Spinal cord (tissue), 10 donors: ENCODE results near the gene C6orf132. TPM values are rescaled to one million over a fixed set of nuclear protein-coding genes. Genes with fewer than 3 reads are reported as not detected.

Experiments
- DNase-seq, 6 donors: peaks; one replicate each; pipeline versions ENCODE4 v3.0.0 to v3.0.0-alpha.2; 2013 to 2015; ENCODE audit warnings: low spot score in 6 of 6, low read depth in 4 of 6
- H3K27ac ChIP-seq: one replicate; pipeline ENCODE4 v1.5.1; 2013; ENCODE audit warnings: low read depth, low read length, control low read depth
- H3K27me3 ChIP-seq: one replicate; pipeline ENCODE4 v1.6.1; 2013; ENCODE audit warnings: low read length; ENCODE audit not compliant: control insufficient read depth, insufficient read depth
- H3K36me3 ChIP-seq: one replicate; pipeline ENCODE4 v1.6.1; 2013; ENCODE audit warnings: low read length; ENCODE audit not compliant: control insufficient read depth, insufficient read depth
- H3K4me1 ChIP-seq: one replicate; pipeline ENCODE4 v1.6.1; 2013; ENCODE audit warnings: low read length; ENCODE audit not compliant: control insufficient read depth, insufficient read depth
- H3K4me3 ChIP-seq: one replicate; pipeline ENCODE4 v1.5.1; 2013; ENCODE audit warnings: low read depth, low read length, control low read depth
- H3K9me3 ChIP-seq: one replicate; pipeline ENCODE4 v1.6.1; 2013; ENCODE audit warnings: low read length; ENCODE audit not compliant: control insufficient read depth, insufficient read depth
- WGBS: methylation state at CpG from one replicate; pipeline ENCODE4 v1.1.5; 2013; ENCODE audit warnings: missing lambda C conversion rate; ENCODE audit not compliant: insufficient coverage; 5-methylcytosine and 5-hydroxymethylcytosine counted together
- polyA plus RNA-seq, 2 donors: library from polyadenylated mRNA; unstranded; fragments of 120-200 nt; gene quantifications; one replicate each; pipeline ENCODE4 v1.2.1, GENCODE V29; 2013; ENCODE audit not compliant: insufficient read length in 2 of 2
- total RNA-seq, 2 donors: library from RNA; depleted of rRNA in 1 of 2; stranded (reverse); fragments of 120-200 nt in 1 of 2; fragments of >200 nt in 1 of 2; gene quantifications; one replicate each; pipeline versions ENCODE4 v1.2.3 to v1.2.4, GENCODE V29; 2013 to 2014
- donor health status: healthy.

C6orf132 gene
- total and polyA plus RNA-seq, 4 donors, result 0.10 to 0.28 (median 0.21) TPM

DNA sequence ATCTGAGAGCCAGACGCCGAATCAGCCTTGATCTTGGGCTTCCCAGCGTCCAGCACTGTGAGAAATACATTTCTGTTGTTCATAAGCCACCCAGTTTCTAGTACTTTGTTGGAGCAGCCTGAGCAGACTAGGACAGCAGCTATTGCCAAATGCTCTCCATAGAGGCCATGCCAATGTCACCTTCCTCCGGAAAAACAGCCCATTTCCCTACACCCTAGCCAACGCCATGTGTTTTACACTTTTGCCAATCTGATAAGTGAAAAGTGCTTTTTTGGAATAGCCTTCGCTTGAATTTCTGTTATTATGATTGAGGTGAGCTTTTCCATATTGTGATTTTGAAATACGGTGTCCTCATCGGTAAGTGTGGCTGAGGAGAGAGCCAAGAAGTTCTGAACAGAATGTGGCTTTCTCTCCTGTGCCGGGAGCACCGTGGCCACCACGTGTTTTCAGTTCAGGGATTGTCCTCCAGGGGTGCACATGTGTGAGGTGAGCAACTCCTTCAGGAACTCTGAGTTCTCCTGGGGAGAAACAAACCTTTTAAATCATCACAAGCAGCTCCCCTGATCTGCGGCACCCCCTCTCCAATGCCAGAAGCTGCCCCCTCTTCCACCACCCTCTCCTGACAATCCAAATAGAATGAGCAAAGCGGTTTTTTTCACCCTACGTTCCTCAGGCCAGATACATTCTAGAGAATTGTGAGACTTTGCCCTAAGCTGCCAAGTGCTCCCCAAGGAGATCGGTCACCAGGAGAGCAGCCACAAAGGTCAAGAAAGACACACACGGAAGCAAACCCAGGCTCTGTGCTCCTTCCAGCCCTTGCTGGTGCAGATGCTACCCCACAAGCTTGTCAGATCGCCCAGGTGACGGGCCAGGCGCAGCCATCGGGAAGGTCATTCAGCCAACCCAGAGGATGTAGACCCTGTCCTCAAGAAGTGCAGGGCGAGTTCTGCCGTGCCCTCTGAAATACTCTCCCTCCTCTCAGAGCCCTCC, 56.1 kb downstream of the C6orf132 start:
- no peaks in the 10 kb centered on the region for H3K27me3 ChIP-seq
- no peaks in the 10 kb centered on the region for H3K4me1 ChIP-seq
- H3K36me3 ChIP-seq, result peaks cover 3% of the 10 kb centered on the region
- WGBS, result 82% methylated on average over 20 of the region's 22 CpGs
- DNase-seq, result no peak
- H3K4me3 ChIP-seq, result no peak overlapping the region
- no peaks in the 10 kb centered on the region for H3K9me3 ChIP-seq
- no peak overlapping the region for H3K27ac ChIP-seq

DNA sequence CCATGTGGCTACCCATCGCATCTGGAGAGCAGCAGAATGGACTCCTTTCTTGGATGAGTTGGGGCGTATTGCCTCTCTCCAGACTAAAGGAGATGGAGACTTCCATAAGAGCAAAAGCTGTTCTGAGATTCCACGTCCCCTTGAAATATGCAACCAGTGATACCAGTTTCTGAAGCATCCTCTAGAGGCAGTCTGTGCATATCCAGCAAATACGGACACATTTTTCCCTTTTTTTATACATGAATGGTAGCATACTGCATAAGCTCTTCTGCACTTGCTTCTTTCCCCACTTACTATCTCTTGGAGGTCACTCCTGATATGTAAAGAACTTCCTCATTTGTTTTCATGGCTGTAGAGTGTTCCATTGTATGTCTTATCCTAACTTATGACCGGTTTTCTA, 57.5 kb downstream of the C6orf132 start:
- DNase-seq, result peak in 1 of 6 donors; percentile 23
- no peak overlapping the region for H3K4me3 ChIP-seq
- no peaks in the 10 kb centered on the region for H3K27me3 ChIP-seq
- WGBS, result 81% methylated on average over 4 of the region's 5 CpGs
- no peak overlapping the region for H3K27ac ChIP-seq
- no peaks in the 10 kb centered on the region for H3K9me3 ChIP-seq
- no peaks in the 10 kb centered on the region for H3K4me1 ChIP-seq
- peaks cover 3% of the 10 kb centered on the region for H3K36me3 ChIP-seq

DNA sequence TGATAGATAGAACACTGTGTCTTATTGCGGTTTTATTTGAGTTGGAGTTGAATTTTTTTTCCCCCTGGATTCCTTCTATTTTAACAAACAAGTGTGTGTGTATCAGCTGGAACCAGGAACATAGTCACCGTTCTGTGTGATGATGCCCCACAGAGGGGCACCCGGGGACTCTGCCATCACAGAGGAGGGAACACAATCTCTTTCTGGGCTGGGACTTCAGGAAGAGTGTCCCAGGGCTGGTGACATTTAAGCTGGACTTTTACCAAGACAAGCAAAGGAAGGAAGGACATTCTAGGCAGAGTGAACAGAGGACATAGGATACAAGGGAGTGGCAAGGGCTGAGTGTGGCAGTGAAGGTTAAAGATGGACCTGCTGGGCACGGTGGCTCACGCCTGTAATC, 58.9 kb downstream of the C6orf132 start:
- peaks cover 9% of the 10 kb centered on the region for H3K36me3 ChIP-seq
- DNase-seq, result no peak
- H3K9me3 ChIP-seq, result no peaks in the 10 kb centered on the region
- no peaks in the 10 kb centered on the region for H3K27me3 ChIP-seq
- H3K27ac ChIP-seq, result no peak overlapping the region
- 69% methylated on average over 2 of the region's 5 CpGs for WGBS
- H3K4me3 ChIP-seq, result no peak overlapping the region
- no peaks in the 10 kb centered on the region for H3K4me1 ChIP-seq

DNA sequence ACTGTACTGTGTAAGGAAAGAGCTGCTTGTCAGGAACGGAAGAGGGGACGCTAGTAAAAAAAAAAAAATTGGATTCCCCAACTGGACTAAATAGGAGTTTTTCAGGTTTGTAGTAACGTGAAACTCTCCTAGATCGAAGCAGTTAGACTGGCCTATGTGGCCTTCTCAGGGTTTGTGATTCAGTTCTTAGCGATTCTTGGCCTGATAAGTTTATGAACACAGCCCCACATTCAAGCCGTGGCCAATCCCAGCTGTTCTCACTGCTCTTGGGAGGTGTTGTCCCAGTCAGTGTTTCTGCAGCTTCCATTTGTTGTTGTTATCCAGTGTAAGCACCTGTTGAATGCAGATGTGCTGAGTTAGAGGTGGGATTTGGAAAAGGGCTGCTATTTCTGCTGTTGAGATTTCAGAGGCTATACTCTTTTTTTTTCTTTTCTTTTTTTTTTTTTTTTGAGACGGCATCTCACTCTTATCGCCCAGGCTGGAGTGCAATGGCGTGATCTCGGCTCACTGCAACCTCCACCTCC, 62.4 kb downstream of the C6orf132 start:
- 100% methylated on average over 4 of the region's 10 CpGs for WGBS

DNA sequence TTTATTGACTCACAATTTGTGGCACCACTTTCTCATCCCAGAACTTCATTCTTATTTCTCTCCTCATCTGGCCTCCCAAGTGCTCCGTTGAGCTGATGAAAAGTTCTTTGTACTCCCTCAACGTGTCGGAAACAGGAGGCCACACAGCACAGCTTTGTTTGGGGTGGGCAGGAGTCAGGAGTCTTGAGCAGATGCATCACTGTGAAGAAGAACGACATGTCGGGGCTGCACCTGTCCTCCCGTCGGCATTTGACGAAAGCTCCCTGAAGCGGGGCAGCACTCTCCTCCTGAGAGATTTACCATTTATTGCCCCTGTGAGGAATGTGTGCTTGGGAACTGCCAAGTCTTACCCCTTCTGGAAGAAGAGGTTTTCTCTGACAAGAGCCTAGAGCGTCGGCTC, 64.0 kb downstream of the C6orf132 start:
- WGBS, result 53% methylated on average over 6 of the region's 11 CpGs
- H3K36me3 ChIP-seq, result peaks cover 30% of the 10 kb centered on the region
- no peak overlapping the region for H3K27ac ChIP-seq
- peak in 2 of 6 donors; percentile 43 to 54 for DNase-seq
- H3K4me3 ChIP-seq, result no peak overlapping the region
- H3K27me3 ChIP-seq, result no peaks in the 10 kb centered on the region
- no peaks in the 10 kb centered on the region for H3K4me1 ChIP-seq
- H3K9me3 ChIP-seq, result no peaks in the 10 kb centered on the region

More for the DNA sequence above, 62.4 kb downstream of the C6orf132 start:
- Histone ChIP-seq H3K4me3 (no peak overlapping the region), H3K27ac (no peak overlapping the region), H3K36me3 (peaks cover 23% of the 10 kb centered on the region), H3K27me3 (no peaks in the 10 kb centered on the region), H3K9me3 (no peaks in the 10 kb centered on the region), H3K4me1 (no peaks in the 10 kb centered on the region)
- no peak for DNase-seq

DNA sequence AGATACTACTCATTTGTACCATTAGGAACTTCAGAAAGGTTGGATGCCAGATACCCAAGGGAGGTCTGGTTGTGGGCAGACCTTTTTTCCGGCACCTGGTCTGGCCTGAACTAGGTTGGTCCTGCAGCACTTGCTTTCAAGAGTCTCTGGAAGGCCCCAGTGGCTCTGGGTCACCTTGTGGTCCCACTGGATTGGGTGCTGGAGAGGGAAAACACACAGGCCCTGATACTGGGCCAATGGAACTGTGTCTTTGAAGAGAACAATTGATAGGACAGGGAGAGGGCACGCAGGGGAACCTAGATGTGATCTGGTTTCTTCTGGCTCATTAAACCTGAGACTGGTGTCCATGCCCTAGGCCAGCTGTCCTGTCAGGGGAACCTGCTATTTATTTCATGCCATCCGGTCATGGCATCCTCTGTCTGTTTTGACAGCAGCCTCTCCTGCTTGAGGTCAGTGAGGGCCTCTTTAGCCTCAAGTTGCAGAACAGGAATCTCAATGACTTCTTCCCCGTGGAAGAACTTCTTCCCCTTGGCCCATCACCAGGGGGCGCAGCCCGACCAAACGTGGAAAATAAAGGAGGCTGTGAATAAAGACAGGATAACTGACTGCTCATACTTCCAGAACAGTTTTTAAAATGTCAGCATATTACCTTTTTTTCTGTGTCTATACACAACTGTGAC, 67.1 kb downstream of the C6orf132 start:
- H3K4me1 ChIP-seq, result no peaks in the 10 kb centered on the region
- DNase-seq, result peak; percentile 26 to 91 (median 61)
- no peaks in the 10 kb centered on the region for H3K27me3 ChIP-seq
- no peaks in the 10 kb centered on the region for H3K9me3 ChIP-seq
- 76% methylated on average over 3 of the region's 7 CpGs for WGBS
- peaks cover 39% of the 10 kb centered on the region for H3K36me3 ChIP-seq
- no peak overlapping the region for H3K27ac ChIP-seq
- no peak overlapping the region for H3K4me3 ChIP-seq

DNA sequence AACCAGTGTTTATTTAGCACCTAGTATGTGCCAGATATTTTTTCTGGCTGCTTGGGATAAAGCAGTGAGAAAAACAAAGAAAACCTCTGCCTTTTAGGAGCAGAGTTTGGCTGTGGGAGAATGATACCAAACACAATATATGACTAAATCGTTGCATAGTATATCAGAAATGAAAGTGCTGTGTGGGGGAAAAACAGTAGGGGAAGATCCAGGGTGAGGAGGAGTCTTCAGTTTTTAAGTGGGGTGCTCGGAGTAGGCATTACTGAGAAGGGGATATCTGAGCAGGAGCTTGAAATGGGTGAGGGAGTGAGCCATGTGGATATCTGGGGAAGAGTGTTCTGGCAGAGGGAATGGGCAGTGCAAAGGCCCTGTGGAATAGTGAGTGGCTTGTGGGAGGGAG, 69.1 kb downstream of the C6orf132 start:
- Histone ChIP-seq H3K9me3 (no peaks in the 10 kb centered on the region), H3K27me3 (no peaks in the 10 kb centered on the region), H3K4me1 (no peaks in the 10 kb centered on the region), H3K4me3 (no peak overlapping the region), H3K27ac (no peak overlapping the region), H3K36me3 (peaks cover 48% of the 10 kb centered on the region)
- WGBS, result 100% methylated on average over 2 of the region's 2 CpGs
- DNase-seq, result no peak

DNA sequence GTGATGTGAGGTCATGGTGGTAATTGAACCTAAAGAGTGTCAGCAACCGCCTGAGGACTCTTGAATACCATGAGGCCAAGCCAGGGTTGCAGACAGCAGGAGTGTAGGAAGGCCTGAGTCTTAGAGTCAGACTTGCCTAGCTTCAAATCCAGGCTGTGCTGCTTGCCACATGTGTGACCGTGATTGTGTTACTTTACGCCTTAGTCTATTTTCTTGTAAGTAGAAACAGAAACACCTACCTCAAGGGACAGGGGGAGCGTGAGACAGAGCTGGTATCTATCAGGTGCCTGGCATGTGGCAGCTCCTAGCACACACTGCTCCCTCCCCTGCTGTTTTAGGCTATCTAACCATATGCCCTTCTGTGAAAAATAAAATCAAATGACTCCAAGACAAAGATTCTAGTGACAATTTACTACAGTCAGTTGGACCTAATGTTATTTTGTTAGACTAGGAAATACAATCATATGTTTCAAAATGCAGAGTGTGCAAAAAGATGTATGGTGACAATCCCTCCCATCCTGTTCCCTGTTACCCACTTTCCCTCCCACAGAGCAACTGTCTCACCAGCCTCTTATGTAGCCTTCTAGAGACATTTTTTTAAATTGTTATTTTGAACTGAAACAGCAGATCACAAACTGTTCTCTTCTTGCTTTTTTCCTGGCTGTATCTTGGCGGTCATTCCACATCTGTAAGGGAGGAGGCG, 70.4 kb downstream of the C6orf132 start:
- Histone ChIP-seq H3K4me1 (no peaks in the 10 kb centered on the region), H3K9me3 (no peaks in the 10 kb centered on the region), H3K27ac (no peak overlapping the region), H3K4me3 (no peak overlapping the region), H3K27me3 (no peaks in the 10 kb centered on the region), H3K36me3 (peaks cover 50% of the 10 kb centered on the region)
- DNase-seq, result peak in 1 of 6 donors; percentile 3
- WGBS, result 70% methylated on average over 4 of the region's 6 CpGs

DNA sequence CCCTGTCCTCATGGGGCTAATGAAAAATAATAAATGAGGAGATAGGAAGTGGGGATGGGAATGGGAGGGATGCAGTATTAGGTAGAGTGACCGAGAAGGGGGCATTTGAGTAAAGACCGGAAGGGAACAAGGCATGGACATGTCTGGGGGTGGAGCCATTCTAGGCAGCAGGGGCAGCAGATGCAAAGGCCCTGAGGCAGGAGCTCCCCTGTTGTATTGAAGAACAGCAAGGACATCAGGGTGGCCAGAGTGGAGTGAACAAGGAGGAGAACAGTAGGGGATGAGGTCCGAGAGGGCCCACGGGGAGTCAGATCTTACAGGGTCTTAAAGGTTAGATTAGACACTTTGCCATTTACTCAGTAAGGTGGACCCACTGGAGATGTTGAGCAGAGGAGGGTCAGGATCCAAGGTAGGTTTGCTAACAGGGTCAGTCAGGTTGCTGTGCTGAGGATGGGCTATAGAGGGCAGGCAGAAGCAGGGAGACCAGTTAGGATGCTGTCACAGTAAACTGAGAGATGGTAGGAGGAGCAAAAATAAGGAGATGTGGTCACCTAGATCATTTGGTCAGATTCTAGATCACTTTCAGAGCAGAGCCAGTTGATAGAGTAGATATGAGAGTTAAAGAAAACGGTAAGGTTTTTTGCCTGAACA, 73.4 kb downstream of the C6orf132 start:
- Histone ChIP-seq H3K4me1 (no peaks in the 10 kb centered on the region), H3K27ac (no peak overlapping the region), H3K27me3 (no peaks in the 10 kb centered on the region), H3K9me3 (no peaks in the 10 kb centered on the region), H3K4me3 (no peak overlapping the region), H3K36me3 (peaks cover 60% of the 10 kb centered on the region)
- WGBS, result 98% methylated on average over 5 of the region's 5 CpGs
- no peak for DNase-seq
